ENCODE results near the gene ME3. TPM values are rescaled to one million over a fixed set of nuclear protein-coding genes. Genes with fewer than 3 reads are reported as not detected.
"Not testable (repeated sequence)": the region's sequence is repeated elsewhere in the genome, so short reads cannot be mapped to it uniquely, and the experiment has no call there.

The ME3 gene
- total RNA-seq, 1 experiment from 2014 or later: 14.2 TPM

DNA sequence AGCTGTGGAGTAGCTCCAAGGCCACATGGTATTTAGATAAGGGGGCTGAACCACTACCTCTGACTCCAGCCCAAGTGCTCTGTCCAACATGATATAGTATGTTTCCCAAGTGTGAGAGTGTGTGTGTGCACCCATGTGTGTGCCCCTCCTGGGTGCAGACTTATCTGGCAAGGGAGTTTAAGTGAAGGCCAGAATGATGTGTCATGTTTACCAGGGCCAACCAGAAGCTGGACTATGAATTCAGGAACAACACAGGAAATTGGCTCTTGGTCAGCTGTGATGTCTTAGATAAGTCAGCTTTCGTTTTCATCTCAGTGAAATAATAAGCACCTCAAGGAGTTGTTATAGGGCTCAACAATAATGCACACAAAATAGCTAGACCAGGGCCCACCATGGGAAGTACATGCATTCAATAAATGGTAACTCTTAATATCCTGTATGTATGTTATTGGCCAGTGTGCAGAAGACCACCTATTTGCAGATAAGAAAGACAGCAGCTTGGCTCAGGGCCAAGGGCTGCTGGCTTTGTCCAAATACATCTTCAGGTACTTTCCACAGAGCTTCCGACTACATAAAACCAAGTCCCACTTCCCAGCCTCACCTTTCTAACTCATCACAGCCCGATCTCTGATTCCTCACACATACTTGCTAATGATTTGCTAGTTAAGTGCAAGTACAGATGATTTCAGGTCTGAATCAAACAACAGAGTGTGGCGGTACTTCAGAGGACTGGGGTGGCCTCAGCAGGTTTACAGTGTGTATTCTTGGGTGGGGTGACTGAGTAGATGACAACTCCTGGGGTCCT, 120.9 kb downstream of the ME3 start:
- intact Hi-C loops (cut with micrococcal nuclease; ENCODE audit: unreplicated experiment): no loop called here
- CTCF ChIA-PET: interaction anchor here (1.1 kb wide), 1 partner anchor 27 kb away, joined by 3 read pairs; no protein-coding TSS in a partner anchor
- Mint-ChIP-seq H3K36me3 (ENCODE audit: insufficient read depth, unreplicated experiment) (no peaks in the 10 kb centered on the region), H3K4me3 (ENCODE audit: low read depth, unreplicated experiment) (peak overlapping the region; percentile 40), H3K27me3 (ENCODE audit: unreplicated experiment) (no peaks in the 10 kb centered on the region), H3K9me3 (ENCODE audit: low read depth, unreplicated experiment) (no peaks in the 10 kb centered on the region), H3K4me1 (ENCODE audit: low read depth, unreplicated experiment) (peaks cover 42% of the 10 kb centered on the region), H3K27ac (ENCODE audit: unreplicated experiment) (peak overlapping the region; percentile 79)
- DNase-seq: peak; percentile 35
- no TSS peak for BruUV-seq (replicated peaks)
- TF ChIP-seq, protein P1, sequence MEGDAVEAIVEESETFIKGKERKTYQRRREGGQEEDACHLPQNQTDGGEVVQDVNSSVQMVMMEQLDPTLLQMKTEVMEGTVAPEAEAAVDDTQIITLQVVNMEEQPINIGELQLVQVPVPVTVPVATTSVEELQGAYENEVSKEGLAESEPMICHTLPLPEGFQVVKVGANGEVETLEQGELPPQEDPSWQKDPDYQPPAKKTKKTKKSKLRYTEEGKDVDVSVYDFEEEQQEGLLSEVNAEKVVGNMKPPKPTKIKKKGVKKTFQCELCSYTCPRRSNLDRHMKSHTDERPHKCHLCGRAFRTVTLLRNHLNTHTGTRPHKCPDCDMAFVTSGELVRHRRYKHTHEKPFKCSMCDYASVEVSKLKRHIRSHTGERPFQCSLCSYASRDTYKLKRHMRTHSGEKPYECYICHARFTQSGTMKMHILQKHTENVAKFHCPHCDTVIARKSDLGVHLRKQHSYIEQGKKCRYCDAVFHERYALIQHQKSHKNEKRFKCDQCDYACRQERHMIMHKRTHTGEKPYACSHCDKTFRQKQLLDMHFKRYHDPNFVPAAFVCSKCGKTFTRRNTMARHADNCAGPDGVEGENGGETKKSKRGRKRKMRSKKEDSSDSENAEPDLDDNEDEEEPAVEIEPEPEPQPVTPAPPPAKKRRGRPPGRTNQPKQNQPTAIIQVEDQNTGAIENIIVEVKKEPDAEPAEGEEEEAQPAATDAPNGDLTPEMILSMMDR (IDR thresholded peaks at IDR 0.05; ENCODE audit: unreplicated experiment): no peak

DNA sequence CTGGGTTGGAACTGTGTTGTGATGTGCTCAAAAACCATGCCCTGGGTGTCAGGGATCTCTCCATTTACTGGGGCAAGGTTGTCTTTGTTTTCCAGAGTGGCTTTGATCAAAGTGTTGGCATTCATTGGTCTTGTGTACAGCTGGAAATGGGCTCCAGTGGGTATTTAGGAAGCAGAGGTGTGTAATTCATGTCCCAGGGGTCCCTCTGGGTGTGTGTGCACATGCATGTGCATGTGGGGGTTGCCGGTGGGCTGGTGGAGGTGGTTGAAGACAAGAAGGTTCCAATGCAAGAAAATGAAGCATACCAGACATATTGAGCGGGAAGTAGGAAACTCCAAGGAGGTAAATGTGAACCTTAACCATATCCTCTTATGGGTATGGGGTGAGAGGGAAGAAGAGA, 121.7 kb downstream of the ME3 start:
- H3K9me3 Mint-ChIP-seq (ENCODE audit: low read depth, unreplicated experiment): no peaks in the 10 kb centered on the region
- no peak overlapping the region for H3K4me3 Mint-ChIP-seq (ENCODE audit: low read depth, unreplicated experiment)
- no peaks in the 10 kb centered on the region for H3K36me3 Mint-ChIP-seq (ENCODE audit: insufficient read depth, unreplicated experiment)
- TF ChIP-seq, protein P1 (IDR thresholded peaks at IDR 0.05; ENCODE audit: unreplicated experiment): no peak
- no peak for DNase-seq
- H3K4me1 Mint-ChIP-seq (ENCODE audit: low read depth, unreplicated experiment): peaks cover 42% of the 10 kb centered on the region
- intact Hi-C loops (cut with micrococcal nuclease; ENCODE audit: unreplicated experiment): no loop called here
- H3K27ac Mint-ChIP-seq (ENCODE audit: unreplicated experiment): peak overlapping the region; percentile 79
- BruUV-seq (replicated peaks): no TSS peak
- no peaks in the 10 kb centered on the region for H3K27me3 Mint-ChIP-seq (ENCODE audit: unreplicated experiment)
- CTCF ChIA-PET: interaction anchor here (1.1 kb wide), 1 partner anchor 26 kb away, joined by 3 read pairs; no protein-coding TSS in a partner anchor

- no peaks in the 10 kb centered on the region for H3K9me3 Mint-ChIP-seq (ENCODE audit: low read depth, unreplicated experiment)
- H3K27me3 Mint-ChIP-seq (ENCODE audit: unreplicated experiment): no peaks in the 10 kb centered on the region
- CTCF ChIA-PET: no interaction called here
- peaks cover 42% of the 10 kb centered on the region for H3K4me1 Mint-ChIP-seq (ENCODE audit: low read depth, unreplicated experiment)
- BruUV-seq (replicated peaks): no TSS peak
- H3K36me3 Mint-ChIP-seq (ENCODE audit: insufficient read depth, unreplicated experiment): no peaks in the 10 kb centered on the region
- DNase-seq: no peak
- TF ChIP-seq, protein P1 (IDR thresholded peaks at IDR 0.05; ENCODE audit: unreplicated experiment): no peak
- no peak overlapping the region for H3K27ac Mint-ChIP-seq (ENCODE audit: unreplicated experiment)
- intact Hi-C loops (cut with micrococcal nuclease; ENCODE audit: unreplicated experiment): no loop called here
- no peak overlapping the region for H3K4me3 Mint-ChIP-seq (ENCODE audit: low read depth, unreplicated experiment)
Measured at GRCh38 chr11:86548271-86548917, 124.0 kb downstream of the ME3 start.

DNA sequence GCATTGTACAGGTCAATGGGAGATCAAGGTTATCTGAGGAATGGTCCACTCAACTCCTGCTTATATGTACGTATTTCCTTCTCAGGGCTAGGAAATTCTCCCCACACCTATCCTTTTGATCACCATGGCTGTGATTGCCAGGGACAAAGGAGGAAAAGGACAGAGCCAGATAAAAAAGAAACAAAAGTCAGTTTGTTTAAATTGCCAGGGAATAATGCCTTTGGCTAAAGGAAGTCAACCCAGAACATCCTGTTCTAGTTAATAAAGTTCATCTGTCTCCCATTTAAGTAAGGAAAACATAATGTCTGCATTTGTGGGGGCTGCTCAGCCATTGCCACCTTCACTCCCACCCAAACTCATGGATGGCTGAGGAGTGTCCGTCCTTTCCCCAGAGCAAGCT, 124.7 kb downstream of the ME3 start:
- H3K36me3 Mint-ChIP-seq (ENCODE audit: insufficient read depth, unreplicated experiment): no peaks in the 10 kb centered on the region
- no peak overlapping the region for H3K27ac Mint-ChIP-seq (ENCODE audit: unreplicated experiment)
- H3K4me1 Mint-ChIP-seq (ENCODE audit: low read depth, unreplicated experiment): peaks cover 35% of the 10 kb centered on the region
- no peak overlapping the region for H3K4me3 Mint-ChIP-seq (ENCODE audit: low read depth, unreplicated experiment)
- intact Hi-C loops (cut with micrococcal nuclease; ENCODE audit: unreplicated experiment): no loop called here
- H3K27me3 Mint-ChIP-seq (ENCODE audit: unreplicated experiment): no peaks in the 10 kb centered on the region
- H3K9me3 Mint-ChIP-seq (ENCODE audit: low read depth, unreplicated experiment): no peaks in the 10 kb centered on the region
- BruUV-seq (replicated peaks): no TSS peak
- TF ChIP-seq, protein P1 (IDR thresholded peaks at IDR 0.05; ENCODE audit: unreplicated experiment): no peak
- no peak for DNase-seq
- CTCF ChIA-PET: no interaction called here

GRCh38 chr11:86541299-86541698, 131.1 kb downstream of the ME3 start:
- H3K27ac Mint-ChIP-seq (ENCODE audit: unreplicated experiment); H3K27me3 Mint-ChIP-seq (ENCODE audit: unreplicated experiment); BruUV-seq (replicated peaks); DNase-seq; H3K4me1 Mint-ChIP-seq (ENCODE audit: low read depth, unreplicated experiment); intact Hi-C loops (cut with micrococcal nuclease; ENCODE audit: unreplicated experiment); H3K4me3 Mint-ChIP-seq (ENCODE audit: low read depth, unreplicated experiment); H3K36me3 Mint-ChIP-seq (ENCODE audit: insufficient read depth, unreplicated experiment); CTCF ChIA-PET; H3K9me3 Mint-ChIP-seq (ENCODE audit: low read depth, unreplicated experiment): not testable (repeated sequence)
